Sigmoid colon (tissue), 4 donors: ENCODE measurements around the gene CCDC91.

Source experiments
- CTCF ChIP-seq, 4 experiments: fragments of 450-650 bp in 3 of 4; fragments of 200-600 bp in 1 of 4; IDR thresholded peaks; one replicate each; pipeline ENCODE4 v1.5.1; 2016 to 2019; ENCODE audit warnings: antibody characterized with exemption in 4 of 4, mild to moderate bottlenecking in 3 of 4, moderate library complexity in 2 of 4
- EP300 ChIP-seq, 4 donors: sonication (generic); formaldehyde crosslinking; IDR thresholded peaks; one replicate each; pipeline ENCODE4 v1.6.1; 2017; ENCODE audit warnings: antibody characterized with exemption in 4 of 4

- no peak for TF ChIP-seq CTCF (IDR thresholded peaks at IDR 0.05)
- no peak for TF ChIP-seq EP300 (IDR thresholded peaks at IDR 0.05)
Measured at GRCh38 chr12:28265435-28266042, 75.3 kb downstream of the CCDC91 start.
